Left lung (tissue), 10 donors: Measurements from ENCODE around the gene KRTCAP2. TPM values are rescaled to one million over a fixed set of nuclear protein-coding genes. Genes with fewer than 3 reads are reported as not detected.
"Not testable (repeated sequence)": the region's sequence is repeated elsewhere in the genome, so short reads cannot be mapped to it uniquely, and the experiment has no call there.

ENCODE experiments used
- ATAC-seq: fragments of 200-7000 bp; cut with Tn5 transposase; one replicate; pipeline ENCODE4 v1.9.1; 2020; ENCODE audit warnings: moderate library complexity
- DNase-seq, 4 donors: peaks; one replicate each; pipeline ENCODE4 v3.0.0-alpha.2; 2013 to 2020
- H3K27ac ChIP-seq, 2 donors: fragments of 200-600 bp; sonication (generic) in 1 of 2; one replicate each; pipeline versions ENCODE4 v1.5.0 to v1.8.0; 2020 to 2021
- H3K27me3 ChIP-seq, 2 donors: fragments of 200-600 bp; sonication (generic) in 1 of 2; one replicate each; pipeline versions ENCODE4 v1.5.0 to v1.8.0; 2020 to 2021
- H3K36me3 ChIP-seq, 2 donors: fragments of 200-600 bp; sonication (generic) in 1 of 2; one replicate each; pipeline versions ENCODE4 v1.5.0 to v1.8.0; 2020 to 2021
- H3K4me1 ChIP-seq, 2 donors: fragments of 200-600 bp; one replicate each; pipeline ENCODE4 v1.8.0; 2021
- H3K4me3 ChIP-seq, 2 donors: fragments of 200-600 bp; sonication (generic) in 1 of 2; one replicate each; pipeline versions ENCODE4 v1.5.0 to v1.8.0; 2020 to 2021; ENCODE audit warnings: mild to moderate bottlenecking in 1 of 2
- H3K9me3 ChIP-seq, 2 donors: fragments of 200-600 bp; sonication (generic) in 1 of 2; one replicate each; pipeline versions ENCODE4 v1.5.0 to v1.8.0; 2020 to 2021
- CTCF ChIP-seq, 2 donors: fragments of 200-600 bp; sonication (generic) in 1 of 2; IDR thresholded peaks; one replicate each; pipeline versions ENCODE4 v1.5.0 to v1.8.0; 2021; ENCODE audit warnings: antibody characterized with exemption in 2 of 2
- intact Hi-C, 2 donors: fragments of 100-400 bp; cut with DNase I; formaldehyde crosslinking; loops; one replicate each; pipeline versions ENCODE4 v1.11.2 to v1.14.2; 2022
- polyA plus RNA-seq, 6 donors: library from polyadenylated mRNA; unstranded; fragments of 120-200 nt; gene quantifications; one replicate each; pipeline ENCODE4 v1.2.1, GENCODE V29; 2013; ENCODE audit not compliant: insufficient read length in 6 of 6
- total RNA-seq, 2 donors: library from RNA; stranded (reverse); fragmentation: NEBNext Ultra II Directional; extraction: Animal tissue kit (Norgen Biotek cat#: 25700); gene quantifications; one replicate each; pipeline ENCODE4 v1.2.1, GENCODE V29; 2021
- donor health status: DM: no; HTN: yes; CAD: no.
- donor health status: DM: no; HTN: no; CAD: no.

Gene KRTCAP2
- total and polyA plus RNA-seq, 8 donors, result 93.9 to 184 (median 111) TPM

- Histone ChIP-seq H3K9me3 (no peaks in the 10 kb centered on the region), H3K27me3 (peaks cover 0 to 12% of the 10 kb centered on the region in 2 donors), H3K36me3 (peaks cover 0 to 27% of the 10 kb centered on the region in 2 donors), H3K4me3 (peak overlapping the region; percentile 38 to 52), H3K4me1 (peaks cover 9 to 40% of the 10 kb centered on the region in 2 donors), H3K27ac (peak overlapping the region; percentile 91 to 92)
- ATAC-seq (no peak), DNase-seq (peak in 1 of 4 donors; percentile 26)
- intact Hi-C loops, result no loop called here
- no peak for TF ChIP-seq CTCF (IDR thresholded peaks at IDR 0.05)
Observed at GRCh38 chr1:155195201-155196102, 22.3 kb upstream of the KRTCAP2 start.

GRCh38 chr1:155193991-155194240 lies 20.8 kb upstream of the KRTCAP2 start:
- intact Hi-C loops, ATAC-seq, DNase-seq, H3K9me3 ChIP-seq: not testable (repeated sequence)
- Histone ChIP-seq H3K36me3 (peaks cover 0 to 21% of the 10 kb centered on the region in 2 donors), H3K27me3 (peaks cover 0 to 12% of the 10 kb centered on the region in 2 donors), H3K4me3 (peak overlapping the region; percentile 38 to 52), H3K4me1 (peaks cover 9 to 40% of the 10 kb centered on the region in 2 donors), H3K27ac (peak overlapping the region; percentile 91 to 92)

- Histone ChIP-seq H3K9me3 (no peaks in the 10 kb centered on the region), H3K4me3 (peak overlapping the region; percentile 38 to 52), H3K36me3 (peaks cover 0 to 17% of the 10 kb centered on the region in 2 donors), H3K27me3 (peaks cover 0 to 12% of the 10 kb centered on the region in 2 donors), H3K4me1 (peaks cover 9 to 40% of the 10 kb centered on the region in 2 donors), H3K27ac (peak overlapping the region; percentile 91 to 92)
- ATAC-seq (peak; percentile 79), DNase-seq (peak; percentile 88 to 98 (median 94))
- peak; percentile 97 to 99 for TF ChIP-seq CTCF (IDR thresholded peaks at IDR 0.05)
- intact Hi-C loops, result no loop called here
Observed at GRCh38 chr1:155193275-155193990, 20.3 kb upstream of the KRTCAP2 start.

- H3K27ac ChIP-seq, result peak overlapping the region; percentile 91 to 92
- peak; percentile 63 for ATAC-seq
- no peaks in the 10 kb centered on the region for H3K9me3 ChIP-seq
- peaks cover 0 to 9% of the 10 kb centered on the region in 2 donors for H3K36me3 ChIP-seq
- H3K4me1 ChIP-seq, result peaks cover 9 to 40% of the 10 kb centered on the region in 2 donors
- peaks cover 0 to 12% of the 10 kb centered on the region in 2 donors for H3K27me3 ChIP-seq
- intact Hi-C loops, result no loop called here
- peak; percentile 50 to 86 (median 85) for DNase-seq
- TF ChIP-seq CTCF (IDR thresholded peaks at IDR 0.05), result no peak
- H3K4me3 ChIP-seq, result peak overlapping the region; percentile 38 to 52
Observed at GRCh38 chr1:155192346-155193274, 19.5 kb upstream of the KRTCAP2 start.

GRCh38 chr1:155191904-155192303 lies 18.8 kb upstream of the KRTCAP2 start:
- TF ChIP-seq CTCF (IDR thresholded peaks at IDR 0.05), result no peak
- no peak for ATAC-seq
- H3K4me3 ChIP-seq, result peak overlapping the region; percentile 20 to 52

GRCh38 chr1:155189926-155190325 lies 16.8 kb upstream of the KRTCAP2 start:
- intact Hi-C loops, result not testable (repeated sequence)
- peak in 1 of 4 donors; percentile 58 for DNase-seq

More at GRCh38 chr1:155191904-155192303, 18.8 kb upstream of the KRTCAP2 start:
- peak in 1 of 4 donors; percentile 83 for DNase-seq
- Histone ChIP-seq H3K9me3 (no peaks in the 10 kb centered on the region), H3K27ac (peak overlapping the region; percentile 91 to 92), H3K4me1 (peaks cover 9 to 40% of the 10 kb centered on the region in 2 donors), H3K36me3 (peaks cover 0 to 2% of the 10 kb centered on the region in 2 donors), H3K27me3 (peaks cover 0 to 12% of the 10 kb centered on the region in 2 donors)
- intact Hi-C loops, result no loop called here

More at GRCh38 chr1:155189926-155190325, 16.8 kb upstream of the KRTCAP2 start:
- not testable (repeated sequence) for H3K27me3 ChIP-seq, H3K36me3 ChIP-seq, ATAC-seq, H3K27ac ChIP-seq, H3K9me3 ChIP-seq, H3K4me3 ChIP-seq
- H3K4me1 ChIP-seq, result peaks cover 9 to 39% of the 10 kb centered on the region in 2 donors
